HPDE6-E6E7 (cell line): ENCODE results near the gene SLC38A11.
"Not testable (repeated sequence)": the region's sequence is repeated elsewhere in the genome, so short reads cannot be mapped to it uniquely, and the experiment has no call there.

ENCODE experiments used
- DNase-seq: peaks from one replicate; pipeline ENCODE4 v3.0.0; 2011; ENCODE audit warnings: missing footprints; ENCODE audit errors: extremely low spot score

The SLC38A11 gene

DNA sequence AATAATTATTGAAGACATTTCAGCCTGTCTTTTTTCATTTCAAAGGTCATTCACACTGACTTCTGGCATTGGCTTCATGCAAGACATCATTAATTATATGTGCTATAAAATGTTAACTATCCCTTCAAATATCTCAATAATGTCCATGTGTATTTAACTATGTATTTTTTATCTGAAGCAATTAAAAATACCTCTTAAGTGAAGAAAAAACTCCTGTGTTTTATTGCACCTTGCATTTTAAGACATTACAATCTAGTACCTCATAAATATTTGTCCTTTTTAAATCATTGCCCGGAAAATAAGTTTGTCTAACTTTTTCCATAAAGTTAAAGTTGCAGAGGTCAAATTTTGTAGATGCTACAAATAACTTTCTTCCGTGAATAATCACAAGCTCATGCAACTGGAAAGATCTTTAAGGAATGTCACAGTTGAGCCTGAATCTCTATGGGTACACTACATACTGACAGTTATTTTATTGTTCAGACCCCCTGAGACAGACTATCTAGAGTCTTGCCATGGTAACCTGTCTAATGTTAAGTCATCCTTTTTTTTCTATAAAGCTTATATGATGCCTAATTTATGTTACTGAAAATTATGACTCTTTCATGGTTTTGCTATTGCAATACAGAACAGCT is 75.3 kb downstream of the SLC38A11 start:
- DNase-seq: no peak

DNA sequence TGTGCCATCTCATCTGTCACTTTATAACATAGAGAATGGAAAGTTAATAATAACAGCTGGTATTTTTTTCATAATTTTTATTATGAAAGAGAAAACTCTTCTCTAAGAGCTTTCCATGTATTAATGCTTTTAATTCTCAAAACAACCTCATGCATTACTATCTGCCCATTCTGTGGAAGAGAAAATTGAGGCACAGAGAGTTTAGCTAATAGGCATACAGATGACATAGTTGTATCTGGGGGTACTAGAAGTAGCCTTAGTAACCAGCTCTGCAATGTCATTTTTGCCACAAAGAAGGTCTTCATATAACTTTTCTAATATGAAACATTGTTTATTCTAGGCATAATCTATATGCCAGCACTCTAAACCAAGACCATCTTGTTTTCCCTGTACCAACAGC is 77.4 kb downstream of the SLC38A11 start:
- DNase-seq: no peak

DNA sequence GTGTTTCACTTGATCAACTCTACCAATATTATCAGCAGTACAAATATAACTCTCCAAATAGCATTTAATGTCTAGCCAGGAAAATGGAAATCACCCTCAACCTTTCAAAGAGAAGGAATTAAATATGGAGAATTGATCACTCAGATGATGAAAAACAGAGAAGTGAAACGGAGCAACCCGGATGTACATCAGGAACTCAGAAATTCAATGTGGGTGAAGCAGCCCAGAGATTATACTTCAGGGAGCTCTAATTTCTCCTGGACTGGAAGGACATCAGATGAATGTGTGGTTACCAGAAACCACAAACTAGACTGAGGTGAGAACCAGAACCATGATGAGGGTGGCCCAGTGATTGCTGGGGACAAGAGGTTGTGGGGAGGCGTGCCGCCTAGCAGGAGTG is 78.2 kb downstream of the SLC38A11 start:
- DNase-seq: no peak

DNA sequence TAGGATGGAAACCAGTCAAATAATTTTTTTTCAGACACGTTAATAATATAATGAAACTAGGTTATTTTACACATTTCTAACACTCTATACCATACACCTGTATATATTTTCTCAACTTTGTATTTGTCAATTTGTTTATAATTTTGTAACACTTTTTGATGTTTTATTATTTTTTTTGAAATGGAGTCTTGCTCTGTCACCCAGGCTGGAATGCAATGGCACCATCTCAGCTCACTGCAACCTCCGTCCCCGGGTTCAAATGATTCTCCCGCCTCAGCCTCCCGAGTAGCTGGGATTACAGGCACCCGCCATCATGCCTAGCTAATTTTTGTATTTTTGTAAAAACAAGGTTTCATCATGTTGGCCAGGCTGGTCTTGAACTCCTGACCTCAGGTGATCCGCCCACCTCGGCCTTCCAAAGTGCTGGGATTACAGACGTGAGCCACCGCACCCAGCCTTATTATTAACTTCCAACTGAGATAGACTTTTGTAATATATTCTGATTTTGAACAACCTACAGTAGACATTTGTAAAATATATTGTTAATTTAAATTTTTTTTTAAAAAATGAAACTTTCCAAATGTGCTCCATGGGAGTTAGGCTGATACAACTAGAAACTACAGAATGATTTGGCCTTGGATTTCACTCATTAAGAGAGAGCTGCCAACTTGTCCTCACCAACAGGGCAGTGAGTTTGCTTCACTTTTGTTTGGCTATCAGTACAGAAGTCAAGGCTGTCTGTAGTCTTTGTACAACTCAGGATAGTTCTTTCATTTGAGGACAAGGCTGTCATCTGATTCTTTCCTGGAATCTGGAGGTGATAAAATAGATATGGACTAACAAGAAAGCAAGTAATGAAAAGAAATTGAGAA is 79.8 kb downstream of the SLC38A11 start:
- DNase-seq: no peak

DNA sequence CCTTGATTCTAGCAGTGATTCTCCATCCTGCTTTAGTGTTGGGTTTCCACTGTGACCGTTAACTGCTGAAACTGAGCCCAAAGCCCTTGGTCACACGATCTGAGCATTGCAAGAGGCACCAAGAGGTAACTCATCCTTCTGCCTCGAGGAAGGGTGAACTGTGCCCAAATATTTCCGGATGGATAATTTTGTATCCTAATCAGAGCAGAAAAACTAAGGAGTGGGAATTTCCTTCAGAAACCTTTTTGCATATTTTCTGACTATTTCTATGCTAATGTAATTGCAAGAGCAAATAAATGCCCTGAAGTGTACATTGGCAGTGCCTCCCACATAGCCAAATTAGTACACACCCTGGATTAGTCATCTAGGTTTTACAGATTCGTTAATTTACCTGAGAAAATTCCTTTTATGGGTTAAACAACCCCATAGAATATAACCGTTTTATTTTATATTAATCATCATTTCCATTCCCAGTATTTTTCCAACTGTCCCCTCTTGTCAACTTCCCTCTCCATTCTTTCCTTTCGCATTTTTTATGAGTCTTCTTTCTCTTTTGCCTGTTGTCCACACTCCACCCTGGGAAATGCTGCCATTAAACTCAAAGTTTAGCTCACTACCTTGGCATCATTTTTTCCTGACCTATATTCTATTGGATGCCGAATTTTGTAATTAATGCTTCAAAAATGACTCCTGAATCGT is 82.0 kb downstream of the SLC38A11 start:
- no peak for DNase-seq

DNA sequence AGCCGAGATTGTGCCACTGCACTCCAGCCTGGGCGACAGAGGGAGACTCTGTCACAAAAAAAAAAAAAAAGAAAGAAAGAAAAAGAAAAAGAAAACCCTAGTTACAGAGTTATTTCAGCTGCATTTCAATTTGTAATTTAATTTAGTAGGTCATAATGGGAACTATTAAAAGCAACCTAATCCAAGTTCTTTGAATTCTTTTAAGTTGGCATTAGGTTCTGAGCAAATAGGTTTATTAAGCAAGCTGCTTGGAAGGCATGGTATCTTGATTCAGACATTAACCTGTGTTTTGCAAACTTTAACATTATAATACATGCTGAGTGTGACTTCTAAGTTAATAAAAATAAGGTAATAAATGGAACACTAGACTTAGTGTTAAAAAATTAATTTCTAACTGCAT is 83.9 kb downstream of the SLC38A11 start:
- no peak for DNase-seq

DNA sequence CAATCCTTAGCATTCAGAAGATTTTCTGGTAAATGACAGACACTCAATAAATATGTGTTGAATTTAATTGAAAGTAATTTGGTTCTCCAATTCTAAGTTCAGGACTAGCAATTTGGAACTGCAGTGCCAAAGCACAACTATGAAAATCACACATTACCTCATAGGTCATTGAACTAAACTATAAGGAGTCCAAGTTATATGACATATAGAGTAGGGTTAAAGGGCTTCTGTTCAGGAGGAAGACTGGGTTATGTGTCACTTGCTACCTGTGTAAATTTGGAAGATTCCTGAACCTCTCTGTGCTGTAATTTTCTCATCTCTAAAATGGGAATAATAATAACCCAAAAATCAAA is 85.9 kb downstream of the SLC38A11 start:
- DNase-seq: no peak

DNA sequence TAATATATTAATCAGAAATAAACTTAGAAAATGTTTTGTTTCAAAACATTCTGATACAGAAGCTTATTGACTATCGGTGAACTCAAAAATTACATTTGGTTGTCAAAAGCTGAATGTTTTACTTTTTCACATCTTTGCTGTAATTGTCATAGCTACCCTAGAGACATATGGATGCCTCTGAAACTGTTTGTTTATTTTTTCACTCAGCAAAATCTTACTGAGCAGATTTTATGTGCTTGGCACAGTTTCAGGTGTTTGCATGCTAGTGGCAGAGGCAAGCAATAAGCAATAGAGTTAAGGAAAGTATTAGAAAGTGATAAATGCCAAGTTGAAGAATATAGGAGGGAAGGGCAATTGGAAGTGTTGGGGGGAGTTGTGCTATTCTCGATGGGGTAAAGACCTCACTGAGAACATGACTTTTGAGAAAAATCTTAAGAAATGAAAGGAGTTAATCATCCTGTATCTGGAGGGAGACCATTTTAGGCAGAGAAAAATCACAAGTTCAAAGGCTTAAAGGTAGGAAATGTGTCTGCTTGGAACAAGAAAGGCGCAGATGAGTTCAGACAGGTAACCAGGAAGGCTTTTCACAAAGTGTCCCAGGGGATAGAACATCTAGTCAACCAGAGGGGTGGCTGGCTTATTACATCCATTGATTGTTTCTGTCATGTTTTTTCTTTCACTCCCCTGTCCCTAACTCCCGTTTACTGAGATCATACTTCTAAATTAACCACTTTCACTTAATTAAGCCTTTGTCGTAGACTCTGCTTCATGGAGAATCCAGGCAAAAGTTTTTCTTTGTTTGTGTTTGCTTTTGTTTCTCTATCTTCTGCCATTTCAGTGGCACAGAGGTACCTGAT is 86.5 kb downstream of the SLC38A11 start:
- DNase-seq: no peak

DNA sequence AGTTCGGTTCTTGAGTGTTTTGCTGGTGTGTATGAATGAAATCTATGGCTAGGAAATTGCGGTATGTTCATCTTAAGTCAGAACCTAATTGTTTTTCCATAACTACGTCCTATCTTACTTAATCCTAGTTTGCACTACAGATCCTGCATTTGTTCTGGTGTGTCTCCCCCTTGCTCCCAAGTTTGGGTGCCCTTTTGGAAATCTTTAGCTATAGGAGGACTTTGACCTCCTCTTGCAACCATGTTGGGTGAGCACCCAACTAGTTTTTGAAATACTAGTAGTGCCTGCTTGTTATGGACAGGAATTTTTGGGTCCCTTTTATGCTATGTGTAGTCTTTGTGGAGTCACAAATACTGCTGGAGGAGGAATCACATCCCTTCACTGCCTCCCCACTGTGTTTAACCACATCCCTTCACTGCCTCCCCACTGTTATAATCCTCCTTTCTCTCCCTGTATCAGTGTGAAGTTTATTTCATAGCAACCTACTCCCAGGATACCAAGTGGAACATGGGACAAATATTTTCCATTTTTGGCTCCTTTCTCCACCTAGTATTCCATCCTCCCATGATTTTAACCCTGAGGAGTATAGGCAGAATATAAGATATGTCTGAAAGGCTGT is 87.4 kb downstream of the SLC38A11 start:
- DNase-seq: no peak

DNA sequence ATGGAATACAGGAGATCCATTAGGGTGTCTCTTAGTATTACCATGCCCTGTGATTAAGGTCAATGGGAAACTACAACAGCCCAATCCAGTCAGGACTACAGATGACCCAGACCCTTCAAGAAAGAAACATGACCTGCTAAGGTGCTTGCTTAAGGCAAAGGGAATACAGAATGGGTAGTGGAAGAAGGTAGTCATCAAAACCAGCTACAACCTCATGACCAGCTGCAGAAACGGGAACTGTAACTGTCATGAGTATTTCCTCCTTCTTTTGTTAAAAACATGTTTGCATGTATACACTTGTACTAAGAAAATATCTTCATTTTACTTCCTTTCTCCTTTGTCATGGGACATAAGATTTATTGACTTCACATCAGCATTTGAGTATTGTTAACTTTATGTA is 88.9 kb downstream of the SLC38A11 start:
- DNase-seq: not testable (repeated sequence)

DNA sequence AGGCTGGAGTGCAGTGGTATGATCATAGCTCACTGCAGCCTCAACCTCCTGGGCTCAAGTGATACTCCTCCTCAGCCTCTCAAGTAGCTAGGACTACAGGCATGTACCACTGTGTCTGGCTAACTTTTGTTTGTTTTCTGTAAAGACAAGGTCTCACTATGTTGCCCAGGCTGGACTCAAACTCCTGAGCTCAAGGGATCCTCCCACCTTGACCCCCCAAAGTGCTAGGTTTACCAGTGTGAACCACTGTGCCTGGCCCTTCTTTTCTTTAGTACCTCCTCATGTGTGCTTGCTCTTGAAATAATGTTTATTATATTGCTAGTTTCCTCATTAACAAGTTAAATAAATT is 94.7 kb downstream of the SLC38A11 start:
- no peak for DNase-seq

DNA sequence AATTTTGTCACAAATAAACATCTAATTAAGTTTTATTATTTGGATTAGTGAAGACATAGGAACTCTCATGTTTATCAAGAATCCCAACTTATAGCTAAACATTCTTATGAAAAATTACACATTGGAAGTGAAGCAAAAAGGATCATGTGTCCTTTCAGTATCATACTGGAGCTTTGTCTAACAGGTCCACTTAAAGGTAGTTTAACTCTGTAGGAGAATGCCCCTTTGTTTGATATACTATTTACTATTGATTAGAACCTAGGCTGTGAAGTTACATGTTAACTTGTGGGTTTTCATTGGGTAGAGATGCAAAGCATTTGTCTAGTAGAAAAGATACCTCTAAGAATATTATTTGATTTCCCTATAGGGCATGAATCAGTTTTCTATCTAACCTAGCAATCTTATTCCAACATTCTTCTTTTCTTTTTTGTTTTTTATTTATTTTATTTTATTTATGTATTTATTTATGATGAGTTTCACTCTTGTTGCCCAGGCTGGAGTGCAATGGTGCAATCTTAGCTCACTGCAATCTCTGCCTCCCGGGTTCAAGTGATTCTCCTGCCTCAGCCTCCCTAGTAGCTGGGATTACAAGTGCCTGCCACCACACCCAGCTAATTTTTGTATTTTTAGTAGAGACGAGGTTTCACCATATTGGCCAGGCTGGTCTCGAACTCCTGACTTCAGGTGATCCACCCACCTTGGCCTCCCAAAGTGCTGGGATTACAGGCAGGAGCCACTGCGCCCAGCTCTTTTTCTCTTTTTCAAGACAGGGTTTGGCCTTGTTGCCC is 95.2 kb downstream of the SLC38A11 start:
- not testable (repeated sequence) for DNase-seq

DNA sequence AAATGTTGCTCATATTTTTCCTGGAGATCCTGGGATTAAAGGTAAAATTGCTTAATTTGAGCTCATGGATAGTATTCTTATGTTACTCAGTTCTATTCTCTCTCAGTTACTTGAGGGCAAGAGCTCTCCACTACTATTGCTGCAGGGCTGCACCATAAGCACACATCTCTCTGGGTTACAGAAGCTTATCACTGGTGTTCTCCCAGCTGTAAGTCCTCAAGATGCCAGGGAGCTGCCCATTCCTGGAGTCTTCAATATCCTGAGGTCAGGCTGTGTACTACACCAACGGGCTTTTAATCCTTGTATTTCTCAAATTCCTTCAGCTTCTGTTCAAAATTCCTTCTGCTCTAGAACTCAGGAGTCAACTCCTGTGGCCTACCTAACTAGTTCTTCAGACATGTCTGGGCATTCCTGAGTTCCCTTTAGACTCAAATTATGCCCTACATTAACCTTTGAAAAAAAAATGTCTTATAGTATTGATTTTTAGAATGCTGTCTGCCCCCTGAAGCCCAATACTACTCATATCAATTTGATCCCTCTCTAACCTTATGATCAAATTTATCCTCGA is 96.0 kb downstream of the SLC38A11 start:
- DNase-seq: no peak

DNA sequence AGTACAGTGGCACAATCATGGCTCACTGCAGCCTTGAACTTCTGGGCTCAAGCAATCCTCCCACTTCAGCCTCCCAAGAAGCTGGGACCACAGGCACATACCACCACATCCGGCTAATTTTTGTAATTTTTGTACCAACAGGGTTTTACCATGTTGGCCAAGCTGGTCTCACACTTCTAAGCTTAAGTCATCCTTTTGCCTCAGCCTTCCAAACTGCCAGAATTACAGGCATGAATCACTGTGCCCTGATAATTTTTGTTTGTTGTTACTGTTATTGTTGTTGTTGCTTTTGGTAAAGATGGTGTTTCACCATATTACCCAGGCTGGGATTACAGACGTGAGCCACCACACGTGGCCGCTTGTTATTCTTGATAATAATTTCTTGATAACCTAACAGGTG is 103.2 kb downstream of the SLC38A11 start:
- no peak for DNase-seq

DNA sequence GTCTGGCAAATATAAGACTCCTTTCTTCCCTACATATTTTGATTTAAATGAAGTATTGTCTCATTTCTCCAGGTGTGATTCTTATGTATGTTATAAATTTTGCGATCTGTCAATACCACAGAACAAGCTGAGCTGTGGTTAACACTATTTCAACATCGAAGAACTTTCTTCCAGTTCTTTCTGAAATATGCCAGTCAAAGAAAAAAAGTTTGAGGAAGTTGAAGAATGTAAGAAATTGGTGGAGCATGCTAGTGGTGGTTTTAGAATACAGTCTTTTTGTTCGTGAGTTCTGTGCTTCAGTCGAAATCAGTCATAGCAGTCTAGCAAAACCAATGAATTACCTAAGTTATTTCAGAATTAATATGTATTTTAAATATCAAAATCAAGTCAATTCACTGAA is 105.1 kb downstream of the SLC38A11 start:
- DNase-seq: no peak

DNA sequence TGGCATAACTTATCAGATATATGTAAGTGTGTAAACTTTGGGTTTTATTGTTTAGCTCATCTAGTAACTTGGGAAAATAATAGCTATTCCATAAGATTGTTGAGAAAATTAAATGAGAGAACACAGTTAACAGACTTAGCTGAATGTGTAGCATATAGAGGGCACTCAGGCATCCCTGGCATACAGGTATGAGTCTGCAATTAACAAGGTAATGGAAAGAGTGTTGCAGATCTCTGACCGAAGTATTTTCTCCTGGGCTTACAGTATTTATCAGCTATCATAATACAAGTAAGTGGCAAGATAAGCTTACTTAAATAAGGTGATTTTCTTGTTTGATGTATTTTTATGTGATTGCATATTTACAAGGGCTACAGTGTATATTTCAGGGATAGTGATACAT is 105.8 kb downstream of the SLC38A11 start:
- DNase-seq: no peak

DNA sequence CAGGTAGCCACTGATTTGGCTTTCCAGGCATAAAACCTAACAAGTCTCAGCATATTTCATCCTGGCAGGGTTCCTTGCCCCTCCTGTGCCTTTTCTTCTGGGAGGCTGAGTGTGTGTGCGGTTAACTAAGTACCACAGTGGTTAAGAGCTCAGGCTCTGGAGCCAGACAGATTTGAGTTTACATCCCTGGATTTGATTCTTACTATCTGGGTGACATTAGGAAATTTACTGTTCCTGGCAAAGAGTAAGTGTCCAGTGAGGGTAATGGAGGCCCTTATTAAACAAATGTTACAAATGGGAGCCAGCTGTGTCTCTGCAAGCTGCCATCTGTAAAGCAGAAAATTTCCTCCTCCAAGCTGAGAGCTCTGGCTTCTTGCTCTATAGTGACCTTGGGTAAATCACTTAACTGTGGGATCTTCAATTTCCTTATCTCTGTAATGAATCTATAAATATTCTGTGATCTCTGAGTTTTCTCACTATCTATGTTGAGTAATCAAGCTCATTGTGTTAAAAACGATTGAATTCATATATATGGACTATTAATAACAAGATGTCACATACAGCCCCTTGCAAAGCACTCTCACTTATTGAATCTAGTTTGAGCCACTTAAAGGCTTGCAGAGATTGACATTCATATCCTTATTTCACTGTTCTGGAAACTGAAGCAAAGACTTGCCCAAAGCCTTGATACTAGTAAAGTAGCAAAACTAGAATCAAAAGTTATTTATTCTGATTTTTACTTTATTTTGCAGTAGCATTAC is 107.2 kb downstream of the SLC38A11 start:
- no peak for DNase-seq

DNA sequence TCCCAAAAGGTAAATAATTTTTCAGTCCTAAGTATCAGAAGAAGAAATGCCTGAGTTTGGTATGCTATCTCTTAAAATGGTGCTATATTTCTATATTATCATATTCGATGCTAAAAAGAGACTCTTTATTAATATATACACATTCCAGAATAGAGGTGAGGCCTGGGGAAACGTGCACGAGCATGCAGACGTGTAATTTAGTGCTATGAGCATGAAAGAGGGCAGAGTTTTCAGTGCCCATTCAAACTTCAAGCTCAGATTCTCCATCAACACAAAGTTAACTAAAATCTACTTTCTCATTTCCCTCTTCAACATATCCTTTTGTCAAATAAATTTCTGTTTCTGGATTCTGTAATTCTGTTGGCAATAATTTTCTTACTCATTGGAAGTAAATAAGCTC is 108.0 kb downstream of the SLC38A11 start:
- DNase-seq: no peak

DNA sequence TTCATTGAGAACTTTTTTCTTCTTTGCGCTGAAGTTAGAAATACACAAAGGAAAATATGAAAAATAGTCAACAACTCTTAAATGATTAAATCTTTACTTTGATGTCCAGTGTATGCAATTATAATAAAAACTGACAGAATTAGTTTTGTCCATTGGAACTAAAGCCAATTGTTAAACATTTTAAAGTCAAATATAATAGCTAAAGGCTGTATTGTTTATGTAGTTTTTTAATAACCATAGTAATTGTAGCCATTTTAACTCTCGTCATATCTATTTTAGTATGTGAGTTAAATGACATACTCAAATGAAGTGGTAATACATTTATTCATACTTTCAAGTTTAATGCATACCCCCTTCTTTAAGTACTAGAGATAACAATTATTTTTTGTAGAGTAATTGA is 109.0 kb downstream of the SLC38A11 start:
- no peak for DNase-seq
